Glutamatergic neuron (in vitro differentiated cells): Measurements from ENCODE around the gene GFER. TPM values are rescaled to one million over a fixed set of nuclear protein-coding genes. Genes with fewer than 3 reads are reported as not detected.

Experiments
- DNase-seq: peaks from one replicate; pipeline ENCODE4 v3.0.0; 2022
- H3K27ac Mint-ChIP-seq: one replicate; pipeline ENCODE4 v1.8.0; 2020; ENCODE audit warnings: mild to moderate bottlenecking, mixed read lengths, inconsistent platforms; ENCODE audit not compliant: unreplicated experiment
- H3K27me3 Mint-ChIP-seq: one replicate; pipeline ENCODE4 v1.8.0; 2020; ENCODE audit warnings: mild to moderate bottlenecking, moderate library complexity, mixed read lengths, inconsistent platforms; ENCODE audit not compliant: unreplicated experiment
- H3K36me3 Mint-ChIP-seq: one replicate; pipeline ENCODE4 v1.8.0; 2020; ENCODE audit warnings: mild to moderate bottlenecking, mixed read lengths, inconsistent platforms; ENCODE audit not compliant: unreplicated experiment
- H3K4me1 Mint-ChIP-seq: one replicate; pipeline ENCODE4 v1.8.0; 2020; ENCODE audit warnings: mild to moderate bottlenecking, low read depth, mixed read lengths, inconsistent platforms; ENCODE audit not compliant: unreplicated experiment
- H3K4me3 Mint-ChIP-seq: one replicate; pipeline ENCODE4 v1.8.0; 2020; ENCODE audit warnings: mild to moderate bottlenecking, mixed read lengths, inconsistent platforms; ENCODE audit not compliant: unreplicated experiment
- H3K9me3 Mint-ChIP-seq: one replicate; pipeline ENCODE4 v1.8.0; 2020; ENCODE audit warnings: mild to moderate bottlenecking, moderate library complexity, mixed read lengths, inconsistent platforms; ENCODE audit not compliant: unreplicated experiment
- CTCF ChIP-seq: fragments of 200-600 bp; sonication (generic); IDR thresholded peaks from one replicate; pipeline ENCODE4 v1.5.0; 2021; ENCODE audit not compliant: partially characterized antibody, unreplicated experiment
- total RNA-seq: library from RNA; stranded (reverse); fragmentation: NEBNext Ultra II Directional; extraction: Animal tissue kit (Norgen Biotek cat#: 25700); gene quantifications from one replicate; pipeline ENCODE4 v1.2.1, GENCODE V29; 2021; ENCODE audit not compliant: unreplicated experiment

GFER gene
- total RNA-seq, 1 donor from 2014 or later = 26.0 TPM

- DNase-seq = no peak
- Mint-ChIP-seq H3K27ac (no peak overlapping the region), H3K9me3 (peaks cover 3% of the 10 kb centered on the region), H3K4me3 (no peak overlapping the region), H3K27me3 (peaks cover 4% of the 10 kb centered on the region), H3K4me1 (peaks cover 10% of the 10 kb centered on the region), H3K36me3 (no peaks in the 10 kb centered on the region)
- no peak for TF ChIP-seq CTCF
These were observed 39.3 kb upstream of the GFER start for GRCh38 chr16:1944612-1945199.

- Mint-ChIP-seq H3K36me3 (no peaks in the 10 kb centered on the region), H3K27ac (no peak overlapping the region)
- DNase-seq = no peak
These were observed 38.2 kb upstream of the GFER start for GRCh38 chr16:1945559-1946391.

GRCh38 chr16:1946495-1947368, 37.3 kb upstream of the GFER start:
- TF ChIP-seq CTCF = no peak
- Mint-ChIP-seq H3K9me3 (peaks cover 3% of the 10 kb centered on the region), H3K4me1 (peaks cover 4% of the 10 kb centered on the region), H3K4me3 (no peak overlapping the region), H3K27me3 (peaks cover 3% of the 10 kb centered on the region), H3K36me3 (no peaks in the 10 kb centered on the region), H3K27ac (no peak overlapping the region)
- DNase-seq = no peak

More at GRCh38 chr16:1945559-1946391, 38.2 kb upstream of the GFER start:
- Mint-ChIP-seq H3K4me1 (peaks cover 10% of the 10 kb centered on the region), H3K4me3 (no peak overlapping the region), H3K27me3 (peaks cover 4% of the 10 kb centered on the region), H3K9me3 (peaks cover 3% of the 10 kb centered on the region)
- no peak for TF ChIP-seq CTCF

GRCh38 chr16:1947369-1947670, 36.7 kb upstream of the GFER start:
- peaks cover 2% of the 10 kb centered on the region for H3K4me1 Mint-ChIP-seq
- H3K36me3 Mint-ChIP-seq = no peaks in the 10 kb centered on the region
- no peak for DNase-seq
- H3K27ac Mint-ChIP-seq = no peak overlapping the region
- peaks cover 3% of the 10 kb centered on the region for H3K27me3 Mint-ChIP-seq
- no peak overlapping the region for H3K4me3 Mint-ChIP-seq
- TF ChIP-seq CTCF = no peak
- peaks cover 3% of the 10 kb centered on the region for H3K9me3 Mint-ChIP-seq
